ENCODE data around the gene SECTM1. TPM values are rescaled to one million over a fixed set of nuclear protein-coding genes. Genes with fewer than 3 reads are reported as not detected.

Gene SECTM1
- total and polyA plus RNA-seq, 9 of the 15 experiments (the other 6 are each of a cell fraction or from before 2014, with no cell fraction given) = 0.11 to 0.46 (median 0.18) TPM; not detected in 6

- no peaks in the 10 kb centered on the region for H3K27me3 ChIP-seq (ENCODE audit: control insufficient read depth in 2 of 2, insufficient read depth in 2 of 2, low read length in 2 of 2)
- H3K4me3 ChIP-seq = no peak overlapping the region
- H4K20me1 ChIP-seq (replicated peaks; ENCODE audit: control insufficient read depth, insufficient read depth, low read length) = no peaks in the 10 kb centered on the region
- CTCF ChIA-PET (ENCODE audit: low intra/inter-chr PET ratio) = interaction anchor here (1.0 to 2.1 kb wide), 7 partner anchors 37 to 416 kb away, joined by 3 to 12 read pairs (median 5); no protein-coding TSS in a partner anchor
- H3K4me1 ChIP-seq (replicated peaks in 1 of 2; ENCODE audit: control insufficient read depth in 2 of 2, insufficient read depth in 2 of 2, low read length in 2 of 2) = peaks cover 17 to 59% of the 10 kb centered on the region in 2 experiments; a peak in 4 of 5 replicates
- intact Hi-C loops (cut with micrococcal nuclease) (loop anchor here (1.0 to 10.0 kb wide), 4 partner anchors 63 to 416 kb away; no protein-coding TSS in a partner anchor), in situ Hi-C loops (cut with MboI) (loop anchor here (5.0 kb wide), 2 partner anchors 206 to 431 kb away; no protein-coding TSS in a partner anchor)
- DNase-seq (ENCODE audit: extremely low read depth in 1 of 4, low spot score in 3 of 4) (no peak), ATAC-seq (no peak), FAIRE-seq (no peak)
- H3K9me3 ChIP-seq (replicated peaks; ENCODE audit: control insufficient read depth, insufficient read depth, low read depth, low read length) = no peaks in the 10 kb centered on the region
- H3K9ac ChIP-seq (ENCODE audit: insufficient read depth in 1 of 2, low read depth in 2 of 2, low read length in 2 of 2) = no peak overlapping the region; a peak in 1 of 4 replicates
- BruUV-seq (replicated peaks) = no TSS peak
- no peak overlapping the region for H3K4me2 ChIP-seq (ENCODE audit: insufficient read depth, low read length)
- no peaks in the 10 kb centered on the region for H3K79me2 ChIP-seq (ENCODE audit: control insufficient read depth, insufficient read depth, low read length)
- POLR2A ChIA-PET = interaction anchor here (1.1 kb wide), 1 partner anchor 64 kb away, joined by 4 read pairs; no protein-coding TSS in a partner anchor
- H3K27ac ChIP-seq (ENCODE audit: extremely low read depth, low read depth, low read length) = no peak overlapping the region
- no peak overlapping the region for H2AFZ ChIP-seq (ENCODE audit: low read depth, low read length)
- no peaks in the 10 kb centered on the region for H3K36me3 ChIP-seq (ENCODE audit: control insufficient read depth, insufficient read depth, low read length)
- WGBS (ENCODE audit: insufficient coverage, low coverage, missing lambda C conversion rate) = 44% methylated on average over 19 of the region's 21 CpGs
- no peak for TF ChIP-seq ETS2 (tag; IDR thresholded peaks at IDR 0.05; ENCODE audit: borderline replicate concordance, poor library complexity, severe bottlenecking)
- TF ChIP-seq YBX1 (IDR thresholded peaks at IDR 0.05) = no peak
- TF ChIP-seq CBX1 (IDR thresholded peaks at IDR 0.05; ENCODE audit: low read depth) = no peak
- no peak for TF ChIP-seq C11orf30 (IDR thresholded peaks at IDR 0.05; ENCODE audit: low read depth)
- no peak for TF ChIP-seq FOXK1 (CRISPR knock-in tag; IDR thresholded peaks at IDR 0.05; ENCODE audit: borderline replicate concordance)
- no peak for TF ChIP-seq ZBTB12 (CRISPR knock-in tag; IDR thresholded peaks at IDR 0.05)
- TF ChIP-seq MBD2 (IDR thresholded peaks at IDR 0.05; ENCODE audit: borderline replicate concordance, low read depth) = no peak
- no peak for TF ChIP-seq ZNF79 (CRISPR knock-in tag; IDR thresholded peaks at IDR 0.05; ENCODE audit: low read depth)
- no peak for TF ChIP-seq DACH1 (IDR thresholded peaks at IDR 0.05; ENCODE audit: partially characterized antibody)
- TF ChIP-seq ATF1 (CRISPR knock-in tag; IDR thresholded peaks at IDR 0.05) = no peak
- no peak for TF ChIP-seq ATF1 (tag; IDR thresholded peaks at IDR 0.05)
- no peak for TF ChIP-seq BRF2 (IDR thresholded peaks at IDR 0.05; ENCODE audit: borderline replicate concordance, insufficient read depth, insufficient read length)
- no peak for TF ChIP-seq RBFOX2 (IDR thresholded peaks at IDR 0.05; ENCODE audit: low read depth, low read length)
- no peak for TF ChIP-seq SMAD4 (CRISPR knock-in tag; conservative IDR thresholded peaks at IDR 0.05)
- TF ChIP-seq PREB (CRISPR knock-in tag; IDR thresholded peaks at IDR 0.05) = no peak
- TF ChIP-seq ZNF143 (CRISPR knock-in tag; IDR thresholded peaks at IDR 0.05) = no peak
- no peak for TF ChIP-seq MCM5 (IDR thresholded peaks at IDR 0.05; ENCODE audit: low read depth)
- no peak for TF ChIP-seq ZNF324 (CRISPR knock-in tag; IDR thresholded peaks at IDR 0.05)
- TF ChIP-seq E2F6 (IDR thresholded peaks at IDR 0.05; ENCODE audit: borderline replicate concordance in 1 of 2, extremely low read depth in 1 of 2, insufficient read depth in 1 of 2, insufficient read length in 1 of 2, low read depth in 1 of 2, low read length in 1 of 2, poor library complexity in 1 of 2, severe bottlenecking in 1 of 2) = no peak
- no peaks in the 10 kb centered on the region for H3K9me1 ChIP-seq (ENCODE audit: control insufficient read depth, insufficient read depth, low read length)
These were observed 17.7 kb upstream of the SECTM1 start for GRCh38 chr17:82351254-82351712.
